HL-60/S4 treated with phorbol 12-myristate 13-acetate at 8.2 ng/mL for 4 days and 3 days (cell line): ENCODE data around the gene RNF187.
"Not testable (repeated sequence)": the region's sequence is repeated elsewhere in the genome, so short reads cannot be mapped to it uniquely, and the experiment has no call there.

ENCODE experiments used
- in situ Hi-C: fragments of 300-500 bp; cut with MboI; formaldehyde crosslinking; loops from 2 replicates; pipeline ENCODE4 v1.15.0; 2022; ENCODE audit warnings: low sequenced_read_pairs

The RNF187 gene

DNA sequence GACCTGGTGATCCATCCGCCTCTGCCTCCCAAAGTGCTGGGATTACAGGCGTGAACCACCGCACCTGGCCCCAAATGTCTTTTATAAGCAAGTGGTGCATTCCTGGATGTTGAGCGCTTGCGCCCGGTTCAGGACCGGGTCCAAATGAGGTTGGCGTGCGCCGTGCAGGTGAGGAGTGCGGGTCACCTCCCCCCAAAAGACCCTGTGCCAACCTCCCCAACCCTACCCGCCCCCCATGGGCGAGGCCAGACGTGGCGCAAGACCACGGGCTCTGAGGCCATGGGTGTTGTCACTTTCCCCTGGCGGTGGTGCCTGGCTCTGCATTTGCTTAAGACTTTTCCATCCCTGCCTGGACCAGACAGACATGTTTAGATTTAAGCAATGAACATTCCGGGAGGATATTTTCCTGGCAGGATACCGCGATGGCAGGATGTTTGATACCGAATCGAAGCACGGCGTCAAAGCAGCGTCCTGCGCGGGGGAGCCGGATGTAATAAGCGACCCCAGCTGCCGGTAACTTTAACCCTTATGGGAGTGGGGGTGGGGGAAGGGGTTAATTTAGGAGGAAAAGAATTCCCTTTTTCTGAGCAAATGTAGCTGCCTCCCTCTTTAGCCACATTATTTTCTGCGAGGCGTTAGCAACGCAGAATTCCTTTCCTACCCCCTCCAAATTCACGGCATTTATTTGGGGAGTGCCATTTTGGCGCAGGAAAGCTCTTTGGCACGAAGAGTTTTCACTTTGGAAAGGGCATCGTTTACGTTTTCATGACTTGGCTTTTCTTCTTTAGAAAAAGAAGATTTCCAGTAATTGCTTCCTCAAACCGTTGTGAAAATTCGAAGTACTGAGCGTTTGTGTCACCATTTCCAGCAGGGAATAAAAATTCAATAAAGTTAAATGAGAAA, 27.8 kb upstream of the RNF187 start:
- in situ Hi-C loops, result no loop called here

DNA sequence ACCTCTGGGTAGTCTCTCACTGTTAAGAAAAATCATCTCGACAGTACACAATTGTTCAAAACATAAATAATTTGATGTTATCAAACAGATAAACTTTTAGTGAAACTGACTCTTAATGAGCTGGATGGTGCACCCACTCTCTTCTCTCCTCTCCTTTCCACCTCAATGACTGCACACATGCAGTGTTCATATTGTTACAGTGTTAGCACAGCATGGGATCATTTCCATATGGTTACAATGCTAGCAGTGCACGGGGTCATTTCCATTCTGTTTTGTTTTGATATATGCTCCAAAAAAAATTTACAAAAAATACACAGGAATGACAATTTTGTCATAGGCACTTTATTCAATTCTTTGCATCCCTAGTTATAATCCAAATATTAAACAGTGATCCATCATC, 26.4 kb upstream of the RNF187 start:
- in situ Hi-C loops, result no loop called here

DNA sequence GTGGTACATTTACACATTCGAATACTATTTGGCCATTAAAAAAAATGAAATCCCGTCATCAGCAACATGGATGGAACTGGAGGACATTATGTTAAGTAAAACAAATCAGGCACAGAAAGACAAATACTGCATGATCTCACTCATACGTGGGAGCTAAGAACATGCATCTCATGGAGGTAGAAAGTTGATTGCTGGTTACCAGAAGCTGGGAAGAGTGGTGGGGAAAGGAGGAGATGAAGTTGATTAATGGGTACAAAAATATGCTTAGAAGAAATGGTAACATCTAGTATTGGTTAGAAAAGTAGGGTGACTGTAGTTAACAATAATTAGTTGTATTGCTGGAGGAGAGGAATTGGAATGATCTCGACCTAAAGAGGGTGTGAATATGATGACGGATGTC, 24.6 kb upstream of the RNF187 start:
- in situ Hi-C loops, result no loop called here

- in situ Hi-C loops, result no loop called here
Observed at GRCh38 chr1:228463009-228463558, 24.1 kb upstream of the RNF187 start.

GRCh38 chr1:228463559-228464455, 23.4 kb upstream of the RNF187 start:
- in situ Hi-C loops, result no loop called here

- in situ Hi-C loops, result no loop called here
Observed at GRCh38 chr1:228464487-228464983, 22.6 kb upstream of the RNF187 start.

- in situ Hi-C loops, result no loop called here
Observed at GRCh38 chr1:228465141-228465540, 22.0 kb upstream of the RNF187 start.

GRCh38 chr1:228465571-228466146, 21.5 kb upstream of the RNF187 start:
- in situ Hi-C loops, result no loop called here

GRCh38 chr1:228468188-228468587, 19.0 kb upstream of the RNF187 start:
- in situ Hi-C loops, result not testable (repeated sequence)

DNA sequence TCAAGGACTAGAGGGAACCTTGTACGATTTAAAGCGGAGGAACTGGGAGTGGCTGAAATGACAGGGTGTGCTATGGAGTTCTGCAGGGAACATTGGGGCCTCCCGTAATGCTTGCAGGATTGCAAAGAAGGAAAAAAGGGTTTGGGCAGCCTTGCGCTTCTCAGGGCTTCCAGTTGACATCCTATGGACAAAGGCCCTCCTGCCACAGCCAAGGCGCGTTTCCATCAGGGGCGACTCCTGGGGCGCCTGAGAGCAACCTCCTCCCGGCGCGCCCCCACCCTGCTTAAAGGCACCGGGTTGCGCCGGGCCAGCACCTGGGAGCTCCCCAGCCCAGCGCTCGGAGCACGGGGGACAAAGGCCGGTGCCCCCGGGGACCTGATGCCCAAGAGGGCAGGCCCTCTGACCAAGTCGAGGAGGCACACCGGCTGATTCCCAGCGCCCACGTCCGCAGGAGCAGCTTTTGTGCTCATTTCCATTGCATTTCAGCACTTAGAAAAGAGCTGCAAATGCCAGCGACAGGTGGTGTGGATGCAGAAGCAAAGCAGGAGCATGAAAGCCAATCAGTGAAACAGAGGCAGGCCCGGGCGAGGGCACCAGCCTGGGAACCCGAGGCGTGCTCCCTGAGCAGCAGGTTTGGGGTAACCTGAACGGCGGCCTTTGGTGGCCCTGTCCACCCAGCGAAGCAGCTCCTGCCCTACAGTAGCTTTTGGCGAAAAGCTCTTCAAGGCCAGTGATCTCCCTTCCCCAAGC, 17.6 kb upstream of the RNF187 start:
- in situ Hi-C loops, result no loop called here

GRCh38 chr1:228471154-228471761, 15.9 kb upstream of the RNF187 start:
- in situ Hi-C loops, result no loop called here

GRCh38 chr1:228471762-228472398, 15.3 kb upstream of the RNF187 start:
- in situ Hi-C loops, result no loop called here

GRCh38 chr1:228472655-228473054, 14.5 kb upstream of the RNF187 start:
- in situ Hi-C loops, result no loop called here

DNA sequence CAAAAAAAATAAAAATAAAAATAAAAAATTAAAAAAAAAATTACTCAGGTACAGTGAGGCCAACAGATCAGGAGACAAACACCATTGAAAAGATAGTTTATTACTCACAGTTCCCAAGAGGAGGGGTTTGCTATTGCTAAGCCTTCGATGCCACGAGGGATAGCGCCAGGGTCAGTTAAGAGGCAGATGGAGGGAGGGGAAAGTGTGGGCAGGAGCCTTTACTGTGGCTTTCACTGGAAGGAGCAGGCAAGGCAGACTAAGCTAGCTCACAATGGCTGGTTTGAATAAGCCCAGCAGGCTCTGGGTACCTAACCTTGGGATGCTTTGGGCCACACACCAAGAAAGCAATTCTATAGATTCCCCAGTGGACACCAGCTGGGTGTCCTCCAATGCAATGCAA, 12.7 kb upstream of the RNF187 start:
- in situ Hi-C loops, result no loop called here

DNA sequence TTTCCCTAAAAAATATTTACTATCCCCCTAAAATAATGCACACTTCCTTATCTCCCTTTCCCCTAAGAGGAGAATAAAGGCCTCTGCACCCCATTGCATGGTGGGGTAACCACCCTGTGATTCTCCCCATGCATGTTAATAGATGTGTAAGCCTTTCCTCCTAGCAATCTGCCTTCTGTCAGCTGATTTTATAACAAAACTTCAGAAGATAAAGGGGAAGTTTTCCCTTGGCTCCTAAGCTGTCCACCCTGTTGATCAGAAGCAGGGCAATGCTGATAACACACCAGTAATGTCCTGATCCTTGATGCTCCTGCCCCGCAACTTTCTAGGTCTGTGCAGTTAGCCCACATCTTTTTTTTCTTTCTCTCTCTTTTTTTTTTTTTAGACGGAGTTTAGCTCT, 11.4 kb upstream of the RNF187 start:
- in situ Hi-C loops, result no loop called here

- in situ Hi-C loops, result no loop called here
Observed at GRCh38 chr1:228477263-228477662, 9.9 kb upstream of the RNF187 start.

DNA sequence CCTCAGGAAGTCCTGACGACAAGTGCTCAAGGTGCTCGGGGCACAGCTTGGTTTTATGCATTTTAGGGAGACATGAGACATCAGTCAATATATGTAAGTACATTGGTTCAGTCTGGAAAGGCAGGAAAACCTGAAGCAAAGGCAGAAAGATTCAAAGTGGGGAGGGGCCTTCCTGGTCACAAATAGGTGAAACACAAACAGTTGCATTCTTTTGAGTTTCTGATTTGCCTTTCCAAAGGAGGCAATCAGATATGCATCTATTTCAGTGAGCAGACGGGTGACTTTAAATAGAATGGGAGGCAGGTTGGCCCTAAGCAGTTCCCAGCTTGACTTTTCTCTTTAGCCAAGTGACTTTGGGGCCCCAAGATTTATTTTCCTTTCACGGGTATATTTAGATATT, 8.9 kb upstream of the RNF187 start:
- in situ Hi-C loops, result no loop called here

DNA sequence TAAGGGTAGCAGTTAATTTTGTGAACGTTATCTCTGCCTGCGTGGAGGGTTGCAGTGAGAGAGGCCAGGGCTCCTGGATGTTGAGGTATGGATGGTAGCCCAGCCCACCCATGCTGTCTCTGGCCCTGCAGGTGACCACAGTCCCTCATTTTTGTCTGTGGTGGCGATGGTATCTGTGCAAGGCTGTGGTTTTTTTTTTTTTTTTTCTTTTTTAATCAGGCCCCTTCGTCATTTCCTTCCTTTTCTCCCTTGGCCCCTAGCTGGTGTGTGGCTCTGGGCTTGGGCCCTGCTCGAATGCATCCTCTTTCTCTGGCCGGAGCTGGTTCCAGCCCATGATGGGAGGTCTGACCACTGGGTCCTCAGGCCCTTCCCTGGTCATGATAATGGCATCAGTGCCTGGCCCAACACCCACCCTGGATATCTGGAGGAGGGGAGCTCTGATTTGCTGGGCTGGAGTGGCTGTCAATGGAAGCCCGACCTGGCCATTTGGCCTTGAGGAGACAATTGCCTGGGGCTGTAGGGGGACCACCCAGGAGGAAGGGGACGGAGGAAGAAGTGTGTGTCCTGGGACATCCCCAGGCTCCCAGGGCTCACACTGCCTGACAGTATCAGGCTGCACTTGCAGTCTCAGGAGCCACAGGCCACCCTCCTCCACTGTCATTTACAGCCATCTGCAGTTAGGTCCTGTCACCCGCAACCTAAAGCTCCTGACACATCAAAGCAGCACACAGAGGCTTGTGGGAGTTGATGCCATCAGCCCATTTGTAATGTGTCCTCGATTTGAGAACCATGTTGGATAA, 8.1 kb upstream of the RNF187 start:
- in situ Hi-C loops, result no loop called here

GRCh38 chr1:228483789-228484188, 3.4 kb upstream of the RNF187 start:
- in situ Hi-C loops, result no loop called here
